Embryonic facial prominence (tissue), 1 donor: ENCODE results near the gene PNPLA6.

Experiments used
- DNase-seq: peaks from one replicate; pipeline ENCODE4 v3.0.0-alpha.2; 2016; ENCODE audit errors: extremely low spot score

The PNPLA6 gene

GRCh38 chr19:7515645-7516151, 19.8 kb upstream of the PNPLA6 start, which contains the start of gene ZNF358:
Gene ZNF358 (plus strand): TSS chr19:7516103. CDS start chr19:7519243, 3,140 bp downstream.
- DNase-seq = no peak

GRCh38 chr19:7516333-7516732, 19.2 kb upstream of the PNPLA6 start:
- no peak for DNase-seq

- no peak for DNase-seq
Observed at GRCh38 chr19:7516878-7517277, 18.6 kb upstream of the PNPLA6 start.

GRCh38 chr19:7519361-7520130, 16.0 kb upstream of the PNPLA6 start:
- DNase-seq = no peak

- no peak for DNase-seq
Observed at GRCh38 chr19:7520131-7521051, 15.1 kb upstream of the PNPLA6 start.

- DNase-seq = no peak
Observed at GRCh38 chr19:7521551-7522071, 13.9 kb upstream of the PNPLA6 start.

- DNase-seq = peak; percentile 93
Observed at GRCh38 chr19:7522072-7522922, 13.2 kb upstream of the PNPLA6 start, which contains the start of gene MCOLN1. Gene MCOLN1 (plus strand): TSS chr19:7522624. CDS start chr19:7522751, 127 bp downstream.

- DNase-seq = no peak
Observed at GRCh38 chr19:7522923-7523667, 12.4 kb upstream of the PNPLA6 start.

- DNase-seq = no peak
Observed at GRCh38 chr19:7524523-7524922, 11.0 kb upstream of the PNPLA6 start.

GRCh38 chr19:7524992-7525739, 10.4 kb upstream of the PNPLA6 start:
- no peak for DNase-seq

- no peak for DNase-seq
Observed at GRCh38 chr19:7526059-7526929, 9.2 kb upstream of the PNPLA6 start.

- no peak for DNase-seq
Observed at GRCh38 chr19:7527516-7528191, 7.9 kb upstream of the PNPLA6 start.

GRCh38 chr19:7528192-7528519, 7.4 kb upstream of the PNPLA6 start:
- DNase-seq = no peak

GRCh38 chr19:7528522-7529245, 6.8 kb upstream of the PNPLA6 start:
- DNase-seq = no peak

- no peak for DNase-seq
Observed at GRCh38 chr19:7529246-7529600, 6.3 kb upstream of the PNPLA6 start.

GRCh38 chr19:7529610-7530490, 5.7 kb upstream of the PNPLA6 start:
- no peak for DNase-seq
